Measurements from ENCODE around the gene PRR14.
"Not testable (repeated sequence)": the region's sequence is repeated elsewhere in the genome, so short reads cannot be mapped to it uniquely, and the experiment has no call there.

The PRR14 gene

DNA sequence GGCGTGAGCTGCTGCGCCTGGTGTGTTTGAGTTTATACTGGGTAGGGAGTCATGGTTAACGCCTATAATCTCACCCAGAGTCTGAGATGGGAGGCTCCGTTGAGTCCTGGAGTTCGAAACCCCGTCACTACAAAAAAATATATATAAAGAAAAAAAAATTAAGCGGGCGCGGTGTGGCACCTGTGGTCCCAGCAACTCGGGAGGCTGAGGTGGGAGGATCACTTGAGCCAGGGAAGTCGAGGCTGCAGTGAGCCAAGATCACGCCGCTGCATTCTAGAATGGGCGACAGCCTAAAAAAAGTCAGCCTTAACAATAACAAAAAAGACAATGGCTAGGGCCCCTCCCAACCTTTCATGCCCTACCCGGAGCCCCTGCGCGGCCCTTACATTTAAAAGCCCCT, 17.2 kb upstream of the PRR14 start:
- peak overlapping the region; percentile 67 for H3K27ac ChIP-seq (ENCODE audit: low read depth, low read length, severe bottlenecking)
- H3K4me3 ChIP-seq (ENCODE audit: extremely low read depth, insufficient read depth, low read length, poor library complexity, severe bottlenecking), result peak overlapping the region; percentile 51
- H3K36me3 ChIP-seq (ENCODE audit: control insufficient read depth, insufficient read depth, low read length), result peaks cover 4% of the 10 kb centered on the region
- H3K9me3 ChIP-seq (ENCODE audit: control insufficient read depth, low read length), result no peaks in the 10 kb centered on the region
- no peaks in the 10 kb centered on the region for H3K4me1 ChIP-seq (ENCODE audit: control insufficient read depth, insufficient read depth, low read length, poor library complexity, severe bottlenecking)
- WGBS, 2 experiments (ENCODE audit: insufficient coverage in 2 of 2), result 95 to 97% methylated on average over 6 to 8 of the region's 17 CpGs

DNA sequence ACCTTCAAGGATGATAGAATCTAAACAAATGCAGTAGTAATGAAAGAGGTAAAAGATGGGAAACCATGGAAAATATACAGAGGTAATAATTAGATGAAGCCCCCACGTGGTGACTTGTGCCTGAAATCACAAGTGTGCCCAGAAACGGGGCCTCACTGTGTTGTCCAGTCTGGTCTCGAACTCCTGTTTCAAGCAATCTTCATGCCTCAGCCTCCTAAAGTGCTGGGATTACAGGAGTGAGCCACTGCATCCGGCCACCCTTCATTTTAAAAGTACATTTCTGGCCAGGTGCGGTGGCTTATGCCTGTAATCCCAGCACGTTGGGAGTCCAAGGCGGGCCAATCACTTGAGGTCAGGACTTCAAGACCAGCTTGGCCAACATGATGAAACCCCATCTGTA, 14.2 kb upstream of the PRR14 start:
- 86 to 91% methylated on average over 3 to 5 of the region's 7 CpGs for WGBS, 2 experiments (ENCODE audit: insufficient coverage in 2 of 2)
- H3K4me1 ChIP-seq (ENCODE audit: control insufficient read depth, insufficient read depth, low read length, poor library complexity, severe bottlenecking), result no peaks in the 10 kb centered on the region
- no peak overlapping the region for H3K4me3 ChIP-seq (ENCODE audit: extremely low read depth, insufficient read depth, low read length, poor library complexity, severe bottlenecking)
- no peak overlapping the region for H3K27ac ChIP-seq (ENCODE audit: low read depth, low read length, severe bottlenecking)
- no peaks in the 10 kb centered on the region for H3K9me3 ChIP-seq (ENCODE audit: control insufficient read depth, low read length)
- H3K36me3 ChIP-seq (ENCODE audit: control insufficient read depth, insufficient read depth, low read length), result peaks cover 4% of the 10 kb centered on the region

- WGBS, 2 experiments (ENCODE audit: insufficient coverage in 2 of 2), result 97 to 99% methylated on average over 6 to 7 of the region's 10 CpGs
- H3K9me3 ChIP-seq (ENCODE audit: control insufficient read depth, low read length); H3K27ac ChIP-seq (ENCODE audit: low read depth, low read length, severe bottlenecking); H3K36me3 ChIP-seq (ENCODE audit: control insufficient read depth, insufficient read depth, low read length); H3K4me3 ChIP-seq (ENCODE audit: extremely low read depth, insufficient read depth, low read length, poor library complexity, severe bottlenecking); H3K4me1 ChIP-seq (ENCODE audit: control insufficient read depth, insufficient read depth, low read length, poor library complexity, severe bottlenecking): not testable (repeated sequence)
These were observed 13.6 kb upstream of the PRR14 start for GRCh38 chr16:30637139-30637538.

DNA sequence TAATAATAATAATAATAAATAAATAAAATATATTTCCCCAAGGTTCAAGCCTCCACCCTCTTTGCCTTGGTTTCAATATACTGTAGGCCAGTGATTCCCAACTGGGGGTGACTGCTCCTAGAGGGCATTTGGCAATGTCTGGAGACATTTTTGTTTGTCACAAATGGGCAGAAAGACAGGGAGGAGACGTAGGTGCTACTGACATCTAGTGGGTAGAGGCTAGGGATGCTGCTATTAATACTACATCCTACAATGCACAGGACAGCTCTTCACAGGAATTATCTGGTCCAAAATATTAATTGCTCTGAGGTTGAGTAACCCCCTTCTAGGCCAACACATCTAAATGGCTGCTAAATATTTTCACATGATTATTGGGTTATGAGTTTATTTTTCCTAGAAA, 12.8 kb upstream of the PRR14 start:
- WGBS, 2 experiments (ENCODE audit: insufficient coverage in 2 of 2), result no CpG with 5 or more reads among the region's 1 CpG

DNA sequence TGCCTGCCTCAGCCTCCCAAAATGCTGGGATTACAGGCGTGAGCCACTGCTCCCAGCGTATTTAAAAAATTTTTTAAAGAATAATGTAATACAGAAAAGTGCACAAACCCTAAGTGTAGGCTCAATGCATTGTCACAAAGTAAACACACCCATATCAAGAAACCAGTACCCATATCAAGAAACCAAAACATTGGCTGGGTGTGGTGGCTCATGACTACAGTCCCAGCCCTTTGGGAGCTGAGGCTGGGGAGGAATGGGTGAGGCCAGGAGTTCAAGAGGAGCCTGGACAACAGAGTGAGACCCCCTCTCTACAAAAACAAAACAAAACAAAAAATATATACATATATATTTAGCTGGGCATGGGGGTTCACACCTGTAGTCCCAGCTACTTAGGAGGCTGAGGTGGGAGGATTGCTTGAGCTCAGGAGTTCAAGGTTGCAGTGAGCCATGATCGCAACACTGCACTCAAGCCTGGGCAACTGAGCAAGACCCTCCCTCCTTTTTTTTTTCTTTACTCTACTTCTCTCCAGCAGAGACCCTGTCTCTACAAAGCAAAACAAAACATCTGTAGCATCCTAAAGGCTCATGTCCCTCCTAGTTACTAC, 9.3 kb upstream of the PRR14 start:
- no peaks in the 10 kb centered on the region for H3K9me3 ChIP-seq (ENCODE audit: control insufficient read depth, low read length)
- H3K4me3 ChIP-seq (ENCODE audit: extremely low read depth, insufficient read depth, low read length, poor library complexity, severe bottlenecking), result no peak overlapping the region
- H3K36me3 ChIP-seq (ENCODE audit: control insufficient read depth, insufficient read depth, low read length), result peaks cover under 1% of the 10 kb centered on the region
- no peaks in the 10 kb centered on the region for H3K4me1 ChIP-seq (ENCODE audit: control insufficient read depth, insufficient read depth, low read length, poor library complexity, severe bottlenecking)
- 100% methylated on average over 1 of the region's 3 CpGs for WGBS, 2 experiments (ENCODE audit: insufficient coverage in 2 of 2)
- no peak overlapping the region for H3K27ac ChIP-seq (ENCODE audit: low read depth, low read length, severe bottlenecking)

More for the DNA sequence above, 12.8 kb upstream of the PRR14 start:
- Histone ChIP-seq H3K36me3 (ENCODE audit: control insufficient read depth, insufficient read depth, low read length) (peaks cover 4% of the 10 kb centered on the region), H3K4me3 (ENCODE audit: extremely low read depth, insufficient read depth, low read length, poor library complexity, severe bottlenecking) (no peak overlapping the region), H3K27ac (ENCODE audit: low read depth, low read length, severe bottlenecking) (no peak overlapping the region), H3K4me1 (ENCODE audit: control insufficient read depth, insufficient read depth, low read length, poor library complexity, severe bottlenecking) (no peaks in the 10 kb centered on the region), H3K9me3 (ENCODE audit: control insufficient read depth, low read length) (no peaks in the 10 kb centered on the region)

DNA sequence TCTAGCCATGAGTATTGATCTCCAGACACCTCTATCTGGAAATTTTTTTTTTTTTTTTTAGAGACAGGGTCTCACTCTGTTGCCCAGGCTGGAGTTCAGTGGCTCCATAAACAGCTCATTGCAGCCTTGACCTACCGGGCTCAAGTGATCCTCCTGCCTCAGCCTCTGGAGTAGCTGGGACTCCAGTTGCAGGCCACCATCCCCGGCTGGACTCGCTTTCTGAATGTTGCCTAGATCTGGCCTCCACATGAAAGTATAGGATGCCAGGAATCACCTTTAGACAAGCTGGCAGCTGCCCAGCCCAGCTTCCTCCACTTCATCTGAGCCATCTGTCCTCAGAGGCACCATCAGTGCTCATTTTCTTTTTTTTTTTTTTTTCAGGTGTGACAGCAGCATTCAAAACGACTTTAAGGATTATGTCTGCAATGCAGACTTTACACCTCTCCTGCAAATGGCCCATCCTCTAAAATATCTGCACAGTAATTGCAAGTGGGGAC, 6.4 kb upstream of the PRR14 start:
- H3K4me1 ChIP-seq (ENCODE audit: control insufficient read depth, insufficient read depth, low read length, poor library complexity, severe bottlenecking), result no peaks in the 10 kb centered on the region
- H3K36me3 ChIP-seq (ENCODE audit: control insufficient read depth, insufficient read depth, low read length), result no peaks in the 10 kb centered on the region
- H3K4me3 ChIP-seq (ENCODE audit: extremely low read depth, insufficient read depth, low read length, poor library complexity, severe bottlenecking), result no peak overlapping the region
- WGBS, 2 experiments (ENCODE audit: insufficient coverage in 2 of 2), result 64 to 100% methylated on average over 2 to 4 of the region's 4 CpGs
- no peak overlapping the region for H3K27ac ChIP-seq (ENCODE audit: low read depth, low read length, severe bottlenecking)
- no peaks in the 10 kb centered on the region for H3K9me3 ChIP-seq (ENCODE audit: control insufficient read depth, low read length)

- H3K27ac ChIP-seq (ENCODE audit: low read depth, low read length, severe bottlenecking), result no peak overlapping the region
- no peaks in the 10 kb centered on the region for H3K9me3 ChIP-seq (ENCODE audit: control insufficient read depth, low read length)
- H3K4me1 ChIP-seq (ENCODE audit: control insufficient read depth, insufficient read depth, low read length, poor library complexity, severe bottlenecking), result no peaks in the 10 kb centered on the region
- H3K4me3 ChIP-seq (ENCODE audit: extremely low read depth, insufficient read depth, low read length, poor library complexity, severe bottlenecking), result no peak overlapping the region
- WGBS, 2 experiments (ENCODE audit: insufficient coverage in 2 of 2), result 56 to 68% methylated on average over 3 to 6 of the region's 6 CpGs
- no peaks in the 10 kb centered on the region for H3K36me3 ChIP-seq (ENCODE audit: control insufficient read depth, insufficient read depth, low read length)
These were observed 5.0 kb upstream of the PRR14 start for GRCh38 chr16:30645727-30646126.

DNA sequence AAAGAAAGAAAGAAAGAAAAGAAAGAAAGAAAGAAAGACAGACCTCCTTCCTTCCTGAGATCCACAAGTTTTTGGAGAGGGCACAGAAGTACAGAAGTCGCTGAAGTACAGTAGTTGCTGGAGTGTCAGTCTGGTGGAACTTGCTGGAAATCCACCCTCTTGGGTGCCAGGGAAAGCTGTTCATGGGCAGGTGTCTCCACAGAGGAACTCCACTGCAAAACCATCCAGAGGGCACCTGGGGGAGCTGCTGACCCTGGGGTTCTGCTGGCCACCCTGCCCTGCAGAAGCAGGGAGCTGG, 3.5 kb upstream of the PRR14 start:
- H3K4me3 ChIP-seq (ENCODE audit: extremely low read depth, insufficient read depth, low read length, poor library complexity, severe bottlenecking), result no peak overlapping the region
- H3K27ac ChIP-seq (ENCODE audit: low read depth, low read length, severe bottlenecking), result no peak overlapping the region
- whole genome bisulfite sequencing, 2 experiments (ENCODE audit: insufficient coverage in 2 of 2), result 88% methylated on average over 1 of the region's 1 CpG; no CpG with 5 or more reads in 1 of the 2 experiments
- H3K36me3 ChIP-seq (ENCODE audit: control insufficient read depth, insufficient read depth, low read length), result no peaks in the 10 kb centered on the region
- no peaks in the 10 kb centered on the region for H3K9me3 ChIP-seq (ENCODE audit: control insufficient read depth, low read length)
- no peaks in the 10 kb centered on the region for H3K4me1 ChIP-seq (ENCODE audit: control insufficient read depth, insufficient read depth, low read length, poor library complexity, severe bottlenecking)

GRCh38 chr16:30649725-30650368, 913 bp upstream of the PRR14 start:
- Histone ChIP-seq H3K4me1 (ENCODE audit: control insufficient read depth, insufficient read depth, low read length, poor library complexity, severe bottlenecking) (no peaks in the 10 kb centered on the region), H3K36me3 (ENCODE audit: control insufficient read depth, insufficient read depth, low read length) (peaks cover 22% of the 10 kb centered on the region), H3K4me3 (ENCODE audit: extremely low read depth, insufficient read depth, low read length, poor library complexity, severe bottlenecking) (peak overlapping the region; percentile 84), H3K9me3 (ENCODE audit: control insufficient read depth, low read length) (no peaks in the 10 kb centered on the region), H3K27ac (ENCODE audit: low read depth, low read length, severe bottlenecking) (no peak overlapping the region)
- WGBS, 2 experiments (ENCODE audit: insufficient coverage in 2 of 2), result 85 to 89% methylated on average over 14 to 22 of the region's 22 CpGs

DNA sequence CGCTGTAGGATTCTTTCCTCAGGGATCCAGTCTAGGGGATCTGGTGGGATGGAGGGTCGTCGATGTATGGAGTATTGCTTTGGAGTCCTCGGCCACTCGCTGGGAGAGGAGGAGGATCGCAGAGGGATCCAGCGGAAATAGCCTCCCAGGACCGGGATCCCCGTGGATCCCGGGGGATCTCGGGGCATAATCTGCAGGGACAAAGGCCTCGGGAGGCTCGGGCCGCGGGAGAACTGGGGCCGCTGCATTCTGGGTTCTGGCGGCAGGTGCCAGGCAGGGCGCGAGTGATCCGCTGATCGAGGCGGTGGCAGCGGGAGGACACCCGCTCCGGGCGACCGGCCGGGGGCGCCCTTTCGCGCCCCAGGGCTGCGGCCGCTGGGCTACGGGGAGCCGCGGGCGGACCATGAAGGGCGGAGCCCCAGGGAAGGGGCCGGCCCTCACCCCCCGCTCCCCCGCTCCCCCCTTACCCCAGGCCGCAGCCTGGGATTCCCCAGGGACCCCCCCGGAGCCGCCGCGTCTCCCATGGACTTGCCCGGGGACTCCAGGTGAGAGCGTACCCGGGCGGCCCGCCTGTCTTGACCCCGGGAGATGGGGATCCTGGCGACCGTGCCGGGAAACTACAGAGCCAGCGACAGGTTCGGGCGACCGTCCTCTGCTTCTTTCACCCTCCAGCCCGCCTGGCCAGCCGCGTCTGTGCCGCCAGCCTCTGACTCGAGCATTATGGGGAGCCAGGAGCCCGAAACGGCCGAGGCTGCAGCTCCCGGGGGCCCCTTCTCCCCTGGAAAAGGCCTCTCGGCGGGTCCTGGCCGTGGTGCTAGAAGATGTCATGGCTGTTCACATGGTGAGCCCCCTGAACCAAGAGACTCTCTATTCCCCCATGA, 604 bp downstream of the PRR14 start:
- H3K4me3 ChIP-seq (ENCODE audit: extremely low read depth, insufficient read depth, low read length, poor library complexity, severe bottlenecking), result peak overlapping the region; percentile 84
- peaks cover 37% of the 10 kb centered on the region for H3K36me3 ChIP-seq (ENCODE audit: control insufficient read depth, insufficient read depth, low read length)
- 0 to 5% methylated on average over 45 to 60 of the region's 71 CpGs for WGBS, 2 experiments (ENCODE audit: insufficient coverage in 2 of 2)
- no peaks in the 10 kb centered on the region for H3K9me3 ChIP-seq (ENCODE audit: control insufficient read depth, low read length)
- H3K27ac ChIP-seq (ENCODE audit: low read depth, low read length, severe bottlenecking), result peak overlapping the region; percentile 72
- H3K4me1 ChIP-seq (ENCODE audit: control insufficient read depth, insufficient read depth, low read length, poor library complexity, severe bottlenecking), result no peaks in the 10 kb centered on the region

DNA sequence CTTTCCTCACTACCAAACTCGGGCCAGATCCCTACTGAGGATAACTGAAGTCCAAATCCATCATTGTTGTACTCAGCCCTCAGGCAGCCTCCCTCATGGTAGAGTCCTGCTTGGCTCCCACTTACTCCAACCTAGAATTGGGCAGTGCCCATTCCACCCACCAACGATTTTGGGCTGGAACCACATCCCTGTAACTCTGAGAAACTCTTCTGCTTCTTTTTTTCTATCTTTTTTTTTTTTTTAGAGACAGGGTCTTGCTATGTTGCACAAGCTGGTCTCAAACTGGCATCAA, 1.2 kb downstream of the PRR14 start:
- H3K4me1 ChIP-seq (ENCODE audit: control insufficient read depth, insufficient read depth, low read length, poor library complexity, severe bottlenecking), result no peaks in the 10 kb centered on the region
- no peak overlapping the region for H3K27ac ChIP-seq (ENCODE audit: low read depth, low read length, severe bottlenecking)
- H3K9me3 ChIP-seq (ENCODE audit: control insufficient read depth, low read length), result no peaks in the 10 kb centered on the region
- H3K4me3 ChIP-seq (ENCODE audit: extremely low read depth, insufficient read depth, low read length, poor library complexity, severe bottlenecking), result peak overlapping the region; percentile 84
- H3K36me3 ChIP-seq (ENCODE audit: control insufficient read depth, insufficient read depth, low read length), result peaks cover 43% of the 10 kb centered on the region
- WGBS, 2 experiments (ENCODE audit: insufficient coverage in 2 of 2), result 53 to 71% methylated on average over 1 to 2 of the region's 2 CpGs
